IMR-90 (cell line): ENCODE measurements around the gene TBCD. TPM values are rescaled to one million over a fixed set of nuclear protein-coding genes. Genes with fewer than 3 reads are reported as not detected.

ENCODE experiments used
- ATAC-seq: fragments of 200-7000 bp; cut with Tn5 transposase; 2 replicates; pipeline ENCODE4 v1.9.1; 2020; ENCODE audit warnings: low read depth, mild to moderate bottlenecking, moderate library complexity
- BruUV-seq: library from RNA; stranded (reverse); fragments of 400-500 nt; replicated peaks from 2 replicates; lab custom pipeline; 2021; lab: Mats Ljungman, UMichigan
- CTCF ChIA-PET: fragments of 300-600 bp; formaldehyde crosslinking; extraction: SDS; loops from one replicate; lab custom pipeline; 2021; ENCODE audit warnings: antibody characterized with exemption; lab: Yijun Ruan, JAX
- POLR2A ChIA-PET: fragments of 300-600 bp; sonication (Branson Sonifier 250); formaldehyde crosslinking; loops from one replicate; lab custom pipeline; 2022; ENCODE audit warnings: antibody characterized with exemption; ENCODE audit not compliant: unreplicated experiment; lab: Charles Lee
- DNase-seq: peaks from one replicate; pipeline ENCODE4 v3.0.0; 2013
- H2AFZ ChIP-seq: replicated peaks from 2 replicates; pipeline ENCODE3; 2013; ENCODE audit warnings: low read length, mild to moderate bottlenecking; ENCODE audit not compliant: poor library complexity
- H2AK5ac ChIP-seq: 2 replicates; pipeline ENCODE4 v1.6.1; 2013; ENCODE audit warnings: low read depth, low read length, inconsistent platforms
- H2AK9ac ChIP-seq: replicated peaks from 2 replicates; pipeline ENCODE3; 2013; ENCODE audit warnings: mild to moderate bottlenecking, low read depth, low read length, moderate library complexity; ENCODE audit not compliant: poor library complexity
- H2BK120ac ChIP-seq: 2 replicates; pipeline ENCODE4 v1.6.1; 2013; ENCODE audit warnings: low read depth, low read length, inconsistent platforms
- H2BK15ac ChIP-seq: 3 replicates; pipeline ENCODE4 v1.6.1; 2013; ENCODE audit warnings: low read depth, low read length, inconsistent platforms
- H2BK20ac ChIP-seq: 2 replicates; pipeline ENCODE4 v1.6.1; 2013; ENCODE audit warnings: low read depth, mild to moderate bottlenecking, inconsistent platforms, low read length, moderate library complexity
- H2BK5ac ChIP-seq: 2 replicates; pipeline ENCODE4 v1.6.1; 2013; ENCODE audit warnings: mild to moderate bottlenecking, low read depth, low read length, inconsistent platforms; ENCODE audit not compliant: poor library complexity, severe bottlenecking
- H3K14ac ChIP-seq: replicated peaks from 2 replicates; pipeline ENCODE4 v1.6.1; 2013; ENCODE audit warnings: low read depth, low read length, inconsistent platforms
- H3K18ac ChIP-seq: 2 replicates; pipeline ENCODE4 v1.6.1; 2013; ENCODE audit warnings: low read depth, low read length, control low read depth
- H3K23ac ChIP-seq: 2 replicates; pipeline ENCODE4 v1.6.1; 2013; ENCODE audit warnings: low read depth, low read length, inconsistent platforms
- H3K27ac ChIP-seq: 2 replicates; pipeline ENCODE4 v1.5.1; 2013; ENCODE audit warnings: mild to moderate bottlenecking, control low read depth, low read length; ENCODE audit not compliant: insufficient read depth
- H3K27me3 ChIP-seq: 2 replicates; pipeline ENCODE4 v1.6.1; 2013; ENCODE audit warnings: low read length; ENCODE audit not compliant: control insufficient read depth, insufficient read depth
- H3K36me3 ChIP-seq: 2 replicates; pipeline ENCODE4 v1.6.1; 2013; ENCODE audit warnings: low read length, mixed read lengths; ENCODE audit not compliant: control insufficient read depth, insufficient read depth
- H3K4ac ChIP-seq: 2 replicates; pipeline ENCODE4 v1.6.1; 2013; ENCODE audit warnings: low read depth, low read length, inconsistent platforms
- H3K4me1 ChIP-seq: 2 replicates; pipeline ENCODE4 v1.6.1; 2013; ENCODE audit warnings: low read length, mixed read lengths; ENCODE audit not compliant: control insufficient read depth, insufficient read depth
- H3K4me2 ChIP-seq: 2 replicates; pipeline ENCODE4 v1.6.1; 2013; ENCODE audit warnings: low read depth, mild to moderate bottlenecking, control low read depth, low read length, moderate library complexity
- H3K4me3 ChIP-seq: 2 replicates; pipeline ENCODE4 v1.5.1; 2013; ENCODE audit warnings: low read depth, mild to moderate bottlenecking, control low read depth, low read length, moderate library complexity; ENCODE audit not compliant: insufficient read depth
- H3K56ac ChIP-seq: 2 replicates; pipeline ENCODE4 v1.6.1; 2013; ENCODE audit warnings: low read length, inconsistent platforms; ENCODE audit not compliant: insufficient read depth; ENCODE audit errors: extremely low read depth
- H3K79me1 ChIP-seq, 2 experiments: 2 replicates each; pipeline ENCODE4 v1.6.1; 2013; ENCODE audit warnings: low read length in 2 of 2, inconsistent platforms in 1 of 2, low read depth in 1 of 2
- H3K9ac ChIP-seq: 2 replicates; pipeline ENCODE4 v1.6.1; 2013; ENCODE audit warnings: low read depth, low read length, control low read depth
- H3K9me1 ChIP-seq: 2 replicates; pipeline ENCODE4 v1.6.1; 2013; ENCODE audit warnings: low read length, inconsistent platforms; ENCODE audit not compliant: insufficient read depth
- H3K9me3 ChIP-seq: 2 replicates; pipeline ENCODE4 v1.6.1; 2013; ENCODE audit warnings: low read length; ENCODE audit not compliant: control insufficient read depth, insufficient read depth
- H4K20me1 ChIP-seq: 2 replicates; pipeline ENCODE4 v1.6.1; 2013; ENCODE audit warnings: low read length, inconsistent platforms; ENCODE audit not compliant: insufficient read depth
- H4K5ac ChIP-seq: 2 replicates; pipeline ENCODE4 v1.6.1; 2013; ENCODE audit warnings: mild to moderate bottlenecking, low read depth, low read length, control low read depth
- H4K8ac ChIP-seq, 2 experiments: 2 replicates each; pipeline ENCODE4 v1.6.1; 2013; ENCODE audit warnings: low read depth in 2 of 2, low read length in 2 of 2, control low read depth in 1 of 2, inconsistent platforms in 1 of 2
- H4K91ac ChIP-seq: 2 replicates; pipeline ENCODE4 v1.6.1; 2013; ENCODE audit warnings: low read depth, low read length, inconsistent platforms; ENCODE audit not compliant: insufficient read depth
- CHD1 ChIP-seq: IDR thresholded peaks from 2 replicates; pipeline ENCODE4 v1.6.1; 2012; ENCODE audit warnings: low read depth, low read length, improper control_type of control experiment
- MAFK ChIP-seq: IDR thresholded peaks from 2 replicates; pipeline ENCODE4 v1.6.1; 2012; ENCODE audit warnings: low read depth, low read length, improper control_type of control experiment
- MAZ ChIP-seq: IDR thresholded peaks from 2 replicates; pipeline ENCODE4 v1.6.1; 2012; ENCODE audit warnings: low read depth, mild to moderate bottlenecking, low read length, improper control_type of control experiment, moderate library complexity, borderline replicate concordance
- WGBS, 2 experiments: methylation state at CpG; one replicate each; pipeline versions ENCODE4 v1.1.5 to v1.1.7; 2013; ENCODE audit warnings: missing lambda C conversion rate in 2 of 2; ENCODE audit not compliant: insufficient read length in 1 of 2; ENCODE audit errors: extremely low coverage in 2 of 2; 5-methylcytosine and 5-hydroxymethylcytosine counted together
- dilution Hi-C: fragments of 300-500 bp; cut with HindIII; formaldehyde crosslinking; loops from one replicate; pipeline ENCODE4 v1.14.3; 2018; ENCODE audit warnings: low sequenced_read_pairs; ENCODE audit not compliant: unreplicated experiment
- in situ Hi-C: fragments of 300-500 bp; cut with MboI; formaldehyde crosslinking; loops from 3 replicates; pipeline ENCODE4 v1.14.3; 2019; ENCODE audit warnings: low sequenced_read_pairs, inconsistent platforms, mixed read lengths
- intact Hi-C: fragments of 100-400 bp; cut with micrococcal nuclease; formaldehyde crosslinking; loops from 2 replicates; pipeline ENCODE4 v1.10.0; 2022
- polyA plus RNA-seq, 3 experiments: library from polyadenylated mRNA; depleted of rRNA; stranded (reverse); fragments of >200 nt; gene quantifications; 2 replicates each; pipeline ENCODE4 v1.2.3, GENCODE V29; 2012; ENCODE audit warnings: low replicate concordance in 1 of 3
- total RNA-seq: library from RNA; depleted of rRNA; stranded (reverse); fragments of >200 nt; gene quantifications from 2 replicates; pipeline ENCODE4 v1.2.3, GENCODE V29; 2012
- TF ChIP-seq, protein P1 (sequence below): fragments of 150-350 bp; IDR thresholded peaks from 2 replicates; pipeline ENCODE4 v1.6.1; 2016; ENCODE audit warnings: low read depth, mild to moderate bottlenecking, low read length, moderate library complexity, borderline replicate concordance

The TBCD gene
- total and polyA plus RNA-seq, 2 of the 4 experiments (the other 2 are of a cell fraction) = 21.9 to 54.5 TPM

DNA sequence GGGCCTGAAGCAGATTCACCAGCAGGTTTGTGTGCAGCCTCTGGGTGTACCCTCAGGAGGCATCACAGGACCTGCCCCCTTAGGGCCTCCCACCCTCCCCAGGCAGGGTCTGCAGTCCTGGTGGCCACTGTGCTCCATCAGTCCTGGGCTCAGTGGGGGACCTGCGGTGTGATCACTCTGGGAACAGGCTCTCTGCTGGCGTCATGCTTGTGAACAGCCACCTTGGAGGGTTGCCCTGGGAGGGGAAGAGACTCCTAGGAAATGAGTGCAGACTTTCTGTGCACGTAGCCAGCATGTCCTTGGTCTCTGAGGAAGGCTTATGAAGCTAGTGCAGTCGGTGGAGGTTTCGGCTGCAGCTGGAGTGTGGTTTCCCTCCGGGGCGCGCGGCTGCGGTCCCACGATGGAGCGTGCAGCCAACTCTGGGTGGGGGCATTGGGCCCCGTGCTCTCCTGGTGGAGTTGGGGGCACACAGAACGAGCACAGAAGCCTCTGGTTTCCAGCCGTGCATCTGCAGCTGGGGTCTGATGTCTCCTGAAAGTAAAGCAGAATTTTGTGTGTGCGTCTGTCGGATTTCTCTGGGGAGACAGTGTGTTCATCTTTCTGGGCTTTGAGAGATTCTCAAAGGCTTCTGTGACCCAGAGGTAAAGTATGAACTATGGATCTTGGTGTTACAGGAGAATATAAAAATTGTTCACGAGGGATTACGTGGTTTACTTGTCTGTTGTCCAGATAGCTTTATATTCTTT is 156.1 kb downstream of the TBCD start:
- Histone ChIP-seq H3K56ac (no peak overlapping the region), H3K4ac (no peak overlapping the region), H2BK15ac (no peak overlapping the region), H3K9me3 (no peaks in the 10 kb centered on the region), H2AK9ac (no peak overlapping the region), H4K91ac (no peak overlapping the region), H3K27ac (no peak overlapping the region), H2AFZ (no peak overlapping the region), H3K4me3 (no peak overlapping the region), H3K23ac (no peak overlapping the region), H2BK120ac (no peak overlapping the region), H2BK5ac (no peak overlapping the region), H3K14ac (no peak overlapping the region), H3K9ac (no peak overlapping the region), H2AK5ac (no peak overlapping the region), H3K79me1 (peaks cover 0 to 4% of the 10 kb centered on the region in 2 experiments; a peak in 1 of 4 replicates), H2BK20ac (no peak overlapping the region), H3K9me1 (peaks cover 1% of the 10 kb centered on the region; the same call in 1 of the 2 replicates), H3K18ac (no peak overlapping the region), H4K20me1 (no peaks in the 10 kb centered on the region; the same call in 1 of the 2 replicates), H4K5ac (no peak overlapping the region), H4K8ac (no peak overlapping the region), H3K4me2 (no peak overlapping the region), H3K36me3 (peaks cover 21% of the 10 kb centered on the region), H3K27me3 (no peaks in the 10 kb centered on the region), H3K4me1 (no peaks in the 10 kb centered on the region)
- ChIA-PET POLR2A (no interaction called here), CTCF (no interaction called here)
- no peak for ATAC-seq
- intact Hi-C loops (no loop called here), dilution Hi-C loops (no loop called here), in situ Hi-C loops (no loop called here)
- no TSS peak for BruUV-seq
- DNase-seq = no peak
- WGBS, 2 experiments = 73% methylated on average over 6 of the region's 19 CpGs; no CpG with 5 or more reads in 1 of the 2 experiments
- TF ChIP-seq MAFK = no peak
- no peak for TF ChIP-seq MAZ
- no peak for TF ChIP-seq CHD1
- TF ChIP-seq, protein P1, sequence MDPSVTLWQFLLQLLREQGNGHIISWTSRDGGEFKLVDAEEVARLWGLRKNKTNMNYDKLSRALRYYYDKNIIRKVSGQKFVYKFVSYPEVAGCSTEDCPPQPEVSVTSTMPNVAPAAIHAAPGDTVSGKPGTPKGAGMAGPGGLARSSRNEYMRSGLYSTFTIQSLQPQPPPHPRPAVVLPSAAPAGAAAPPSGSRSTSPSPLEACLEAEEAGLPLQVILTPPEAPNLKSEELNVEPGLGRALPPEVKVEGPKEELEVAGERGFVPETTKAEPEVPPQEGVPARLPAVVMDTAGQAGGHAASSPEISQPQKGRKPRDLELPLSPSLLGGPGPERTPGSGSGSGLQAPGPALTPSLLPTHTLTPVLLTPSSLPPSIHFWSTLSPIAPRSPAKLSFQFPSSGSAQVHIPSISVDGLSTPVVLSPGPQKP = no peak
